Measurements from ENCODE around the gene TAPBP. TPM values are rescaled to one million over a fixed set of nuclear protein-coding genes. Genes with fewer than 3 reads are reported as not detected.

Gene TAPBP
- total and polyA plus RNA-seq, 2 of the 8 experiments (the other 6 are each of a cell fraction or from before 2014, with no cell fraction given) = 24.5 to 35.4 TPM

DNA sequence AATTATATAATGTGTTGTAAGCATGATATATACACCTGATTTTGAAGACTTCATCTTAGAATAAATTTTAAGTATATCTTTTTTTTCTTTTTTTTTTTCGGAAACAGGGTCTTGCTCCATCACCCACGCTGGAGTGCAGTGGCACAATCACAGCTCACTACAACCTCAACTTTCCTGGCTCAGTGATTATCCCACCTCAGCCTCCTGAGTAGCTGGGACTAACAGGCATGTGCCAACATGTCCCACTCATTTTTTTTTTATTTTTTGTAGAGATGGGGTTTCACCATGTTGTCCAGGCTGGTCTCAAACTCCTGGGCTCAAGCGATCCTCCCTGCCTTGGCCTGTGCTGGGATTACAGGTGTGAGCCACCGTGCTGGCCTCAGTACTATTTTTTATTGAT, 59.3 kb downstream of the TAPBP start:
- Histone ChIP-seq H2AK5ac (ENCODE audit: low read depth, low read length) (no peak overlapping the region), H3K4me3 (ENCODE audit: extremely low read depth in 1 of 4, insufficient read depth in 2 of 4, low read depth in 3 of 4, low read length in 4 of 4) (no peak overlapping the region), H3K4me2 (ENCODE audit: insufficient read depth in 1 of 2, low read depth in 2 of 2, low read length in 2 of 2) (no peak overlapping the region), H3K9ac (replicated peaks in 1 of 4; ENCODE audit: extremely low read depth in 1 of 4, low read depth in 3 of 4, low read length in 3 of 4) (no peak overlapping the region), H3K27ac (ENCODE audit: low read depth, low read length) (no peak overlapping the region), H4K91ac (replicated peaks; ENCODE audit: insufficient read length, low read length) (no peak overlapping the region), H3K18ac (ENCODE audit: extremely low read depth, low read length) (no peak overlapping the region), H3K9me3 (ENCODE audit: insufficient read depth in 2 of 2, low read depth in 1 of 2, low read length in 1 of 2) (0 out of 4 replicates have a peak, but pooled peaks cover 0 to 2% of the 10 kb centered on the region in 2 experiments), H2BK20ac (ENCODE audit: low read length) (no peak overlapping the region), H3K23ac (ENCODE audit: insufficient read length) (no peak overlapping the region), H4K8ac (ENCODE audit: extremely low read depth, insufficient read depth, low read length) (no peak overlapping the region), H4K5ac (ENCODE audit: insufficient read length, low read depth, low read length) (no peak overlapping the region), H3K4me1 (replicated peaks in 1 of 4; ENCODE audit: control insufficient read depth in 3 of 4, insufficient read depth in 4 of 4, low read length in 3 of 4) (peaks cover 0 to 4% (median 2%) of the 10 kb centered on the region in 4 experiments; a peak in 1 of 7 replicates), H3K14ac (ENCODE audit: insufficient read length) (no peak overlapping the region), H2BK12ac (ENCODE audit: low read depth, low read length) (no peak overlapping the region), H3K56ac (replicated peaks; ENCODE audit: insufficient read length, low read depth, low read length) (no peak overlapping the region), H2BK5ac (ENCODE audit: low read depth, low read length) (no peak overlapping the region), H3K79me2 (ENCODE audit: control insufficient read depth in 1 of 2, insufficient read depth in 2 of 2, low read length in 2 of 2) (no peaks in the 10 kb centered on the region), H4K20me1 (replicated peaks in 1 of 2; ENCODE audit: control insufficient read depth in 1 of 2, insufficient read depth in 2 of 2, low read length in 2 of 2) (no peaks in the 10 kb centered on the region), H2BK15ac (ENCODE audit: low read length) (no peak overlapping the region), H3K4ac (replicated peaks; ENCODE audit: insufficient read length, low read depth, low read length) (no peak overlapping the region), H2AFZ (ENCODE audit: low read length) (no peak overlapping the region), H3K36me3 (ENCODE audit: control insufficient read depth in 2 of 4, insufficient read depth in 4 of 4, low read length in 3 of 4) (peaks cover 0 to 3% (median under 1%) of the 10 kb centered on the region in 4 experiments; a peak in 2 of 8 replicates), H3K27me3 (replicated peaks in 1 of 4; ENCODE audit: control insufficient read depth in 3 of 4, extremely low read depth in 1 of 4, insufficient read depth in 3 of 4, low read length in 3 of 4) (no peaks in the 10 kb centered on the region), H2BK120ac (replicated peaks; ENCODE audit: low read depth, low read length) (no peak overlapping the region), H3K23me2 (ENCODE audit: low read depth, low read length) (peaks cover 3% of the 10 kb centered on the region; the same call in 1 of the 2 replicates), H3K79me1 (ENCODE audit: low read depth, low read length) (no peaks in the 10 kb centered on the region)
- POLR2A ChIA-PET (ENCODE audit: partially characterized antibody) = interaction anchor here (1.0 to 3.9 kb wide), 7 partner anchors 8 to 283 kb away, joined by 3 to 25 read pairs (median 4); partner anchors contain the start of genes B3GALT4, RPS18 and VPS52
- FAIRE-seq (no peak), DNase-seq (ENCODE audit: low read depth in 1 of 2, low spot score in 2 of 2) (no peak)
- 100% methylated on average over 4 of the region's 4 CpGs; no CpG with 5 or more reads in 1 of the 2 experiments for WGBS, 2 experiments (ENCODE audit: extremely low coverage in 1 of 2, insufficient coverage in 1 of 2, insufficient read length in 1 of 2, insufficient replicate concordance in 2 of 2, low coverage in 1 of 2, low lambda C conversion rate in 2 of 2, missing lambda C conversion rate in 1 of 2)
- CTCF ChIA-PET (ENCODE audit: partially characterized antibody) = interaction anchor here (0.7 to 1.3 kb wide), 4 partner anchors 9 to 182 kb away, joined by 3 read pairs; no protein-coding TSS in a partner anchor
- TF ChIP-seq BCL11A (IDR thresholded peaks at IDR 0.05; ENCODE audit: low read depth in 2 of 2, low read length in 2 of 2) = no peak
- TF ChIP-seq PHF8 (conservative IDR thresholded peaks at IDR 0.05; ENCODE audit: low read depth, low read length) = no peak
- TF ChIP-seq CHD2 (IDR thresholded peaks at IDR 0.05; ENCODE audit: low read length) = no peak
- TF ChIP-seq TEAD4 (IDR thresholded peaks at IDR 0.05; ENCODE audit: low read depth, low read length) = no peak
- no peak for TF ChIP-seq TBP (IDR thresholded peaks at IDR 0.05; ENCODE audit: low read depth, low read length)
- TF ChIP-seq CHD1 (IDR thresholded peaks at IDR 0.05; ENCODE audit: low read depth, low read length) = no peak
- TF ChIP-seq EGR1 (IDR thresholded peaks at IDR 0.05; ENCODE audit: borderline replicate concordance, low read depth, low read length) = no peak
- no peak for TF ChIP-seq SP1 (IDR thresholded peaks at IDR 0.05; ENCODE audit: low read depth, low read length)
- TF ChIP-seq ZNF274 (IDR thresholded peaks at IDR 0.05; ENCODE audit: borderline replicate concordance, extremely low read depth, low read length) = no peak
- no peak for TF ChIP-seq SRF (IDR thresholded peaks at IDR 0.05; ENCODE audit: low read depth, low read length)
- no peak for TF ChIP-seq CREB1 (IDR thresholded peaks at IDR 0.05)
- no peak for TF ChIP-seq SIX5 (IDR thresholded peaks at IDR 0.05; ENCODE audit: low read depth, low read length)
- no peak for TF ChIP-seq JUND (IDR thresholded peaks at IDR 0.05; ENCODE audit: low read length)
- TF ChIP-seq KDM1A (IDR thresholded peaks at IDR 0.05; ENCODE audit: borderline replicate concordance, low read length) = no peak
- TF ChIP-seq, protein P1, sequence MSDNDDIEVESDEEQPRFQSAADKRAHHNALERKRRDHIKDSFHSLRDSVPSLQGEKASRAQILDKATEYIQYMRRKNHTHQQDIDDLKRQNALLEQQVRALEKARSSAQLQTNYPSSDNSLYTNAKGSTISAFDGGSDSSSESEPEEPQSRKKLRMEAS (IDR thresholded peaks at IDR 0.05) = no peak
- TF ChIP-seq RXRA (IDR thresholded peaks at IDR 0.05; ENCODE audit: insufficient read depth, low read depth, low read length) = no peak

All from H1 (cell line).